HepG2 (cell line): ENCODE measurements around the gene RAP1GAP2. TPM values are rescaled to one million over a fixed set of nuclear protein-coding genes. Genes with fewer than 3 reads are reported as not detected.

ENCODE experiments used
- ATAC-seq: fragments of 200-7000 bp; cut with Tn5 transposase; 3 replicates; pipeline ENCODE4 v1.9.1; 2020; ENCODE audit warnings: mild to moderate bottlenecking, moderate library complexity
- BruUV-seq: library from RNA; stranded (reverse); fragments of 400-500 nt; replicated peaks from 2 replicates; lab custom pipeline; 2021; lab: Mats Ljungman, UMichigan
- CTCF ChIA-PET: fragments of 300-600 bp; formaldehyde crosslinking; extraction: SDS; loops from one replicate; lab custom pipeline; 2021; ENCODE audit warnings: low total read pairs, inconsistent platforms, low intra/inter-chr PET ratio; lab: Yijun Ruan, JAX
- POLR2A ChIA-PET: fragments of 350-600 bp; sonication (Branson Sonifier 250); formaldehyde crosslinking; loops from one replicate; lab custom pipeline; 2020; ENCODE audit warnings: antibody characterized with exemption, inconsistent platforms; lab: Yijun Ruan, JAX
- DNase-seq: peaks from one replicate; pipeline ENCODE4 v3.0.0-alpha.2; 2015; ENCODE audit warnings: low spot score
- FAIRE-seq: peaks from 3 replicates; lab custom pipeline; 2011; peaks lifted over from hg19 to GRCh38; lab: Jason Lieb, UNC
- H2AFZ ChIP-seq: one replicate; pipeline ENCODE4 v1.6.1; 2011; ENCODE audit warnings: low read length, inconsistent platforms
- H3K27ac ChIP-seq: fragments of 300-600 bp; 3 replicates; pipeline ENCODE4 v1.8.0; 2011; ENCODE audit warnings: mixed run types, mild to moderate bottlenecking, mixed read lengths, low read length, inconsistent platforms; ENCODE audit not compliant: insufficient read depth; ENCODE audit errors: extremely low read length
- H3K27me3 ChIP-seq, 2 experiments: fragments of 200-600 bp in 1 of 2; 2 replicates in 1 of 2; 3 replicates in 1 of 2; pipeline versions ENCODE4 v1.6.0 to v1.8.0; 2011; ENCODE audit warnings: low read length in 2 of 2, mild to moderate bottlenecking in 2 of 2, moderate library complexity in 2 of 2, inconsistent platforms in 1 of 2; ENCODE audit not compliant: insufficient read depth in 2 of 2, control insufficient read depth in 1 of 2
- H3K36me3 ChIP-seq, 2 experiments: fragments of 200-600 bp in 1 of 2; replicated peaks in 1 of 2; 2 replicates in 1 of 2; 3 replicates in 1 of 2; pipeline versions ENCODE4 v1.5.1 to v1.8.0; 2011; ENCODE audit warnings: low read length in 2 of 2, inconsistent platforms in 1 of 2; ENCODE audit not compliant: insufficient read depth in 2 of 2, control insufficient read depth in 1 of 2
- H3K4me1 ChIP-seq: 2 replicates; pipeline ENCODE4 v1.5.1; 2012; ENCODE audit warnings: low read length, inconsistent platforms; ENCODE audit not compliant: insufficient read depth
- H3K4me2 ChIP-seq: 2 replicates; pipeline ENCODE4 v1.6.0; 2011; ENCODE audit warnings: low read depth, low read length, inconsistent platforms
- H3K4me3 ChIP-seq, 3 experiments: fragments of 200-600 bp in 1 of 3; sonication (generic), shearing (Covaris generic) in 1 of 3; replicated peaks in 1 of 3; 2 replicates each; pipeline ENCODE4 v1.5.1; 2011 to 2016; ENCODE audit warnings: low read length in 3 of 3, inconsistent platforms in 2 of 3, low read depth in 2 of 3, mild to moderate bottlenecking in 2 of 3, control low read depth in 1 of 3, mixed read lengths in 1 of 3; ENCODE audit not compliant: insufficient read depth in 1 of 3
- H3K79me2 ChIP-seq: one replicate; pipeline ENCODE4 v1.6.1; 2011; ENCODE audit warnings: low read length, inconsistent platforms; ENCODE audit not compliant: insufficient read depth
- H3K9ac ChIP-seq: 2 replicates; pipeline ENCODE4 v1.6.0; 2011; ENCODE audit warnings: mild to moderate bottlenecking, low read depth, low read length, inconsistent platforms; ENCODE audit not compliant: insufficient read depth
- H3K9me3 ChIP-seq: 2 replicates; pipeline ENCODE4 v1.5.1; 2012; ENCODE audit warnings: mild to moderate bottlenecking, low read length
- H4K20me1 ChIP-seq: 2 replicates; pipeline ENCODE4 v1.6.0; 2011; ENCODE audit warnings: inconsistent platforms, mild to moderate bottlenecking, low read length, moderate library complexity; ENCODE audit not compliant: insufficient read depth
- BCL6 ChIP-seq: IDR thresholded peaks from 2 replicates; pipeline ENCODE4 v1.6.1; 2016; ENCODE audit warnings: missing genetic modification reagents, missing compliant biosample characterization
- FOXA1 ChIP-seq, 2 experiments: fragments of 450-650 bp in 1 of 2; sonication (generic) in 1 of 2; formaldehyde crosslinking in 1 of 2; IDR thresholded peaks; 2 replicates each; pipeline versions ENCODE4 v1.4.0 to v1.6.1; 2016 to 2020; ENCODE audit warnings: missing genetic modification reagents in 1 of 2
- JUN ChIP-seq: sonication (generic); formaldehyde crosslinking; IDR thresholded peaks from 2 replicates; pipeline ENCODE4 v1.4.0; 2020; ENCODE audit warnings: mild to moderate bottlenecking, missing genetic modification reagents
- RFX1 ChIP-seq: fragments of 450-650 bp; IDR thresholded peaks from 2 replicates; pipeline ENCODE4 v1.6.1; 2017
- SMYD3 ChIP-seq: sonication (generic); formaldehyde crosslinking; IDR thresholded peaks from 2 replicates; pipeline ENCODE4 v1.8.1; 2023; ENCODE audit warnings: mild to moderate bottlenecking, missing genetic modification reagents
- SP2 ChIP-seq: sonication (generic); formaldehyde crosslinking; IDR thresholded peaks from 2 replicates; pipeline ENCODE4 v1.5.1; 2020; ENCODE audit warnings: mild to moderate bottlenecking, missing genetic modification reagents
- ZSCAN30 ChIP-seq: sonication (generic); formaldehyde crosslinking; IDR thresholded peaks from 2 replicates; pipeline ENCODE4 v1.5.0; 2020; ENCODE audit warnings: mild to moderate bottlenecking, missing genetic modification reagents
- WGBS: methylation state at CpG from one replicate; pipeline ENCODE4 v1.1.6; 2017; ENCODE audit warnings: low lambda C conversion rate; 5-methylcytosine and 5-hydroxymethylcytosine counted together
- in situ Hi-C: cut with HindIII; loops from 2 replicates; pipeline ENCODE4 v1.10.0; 2017; ENCODE audit warnings: low pct_unique_long_range_greater_than_20kb; ENCODE audit not compliant: extremely low pct_ligation_motif_present
- intact Hi-C: fragments of 100-400 bp; cut with micrococcal nuclease; formaldehyde crosslinking; loops from one replicate; pipeline ENCODE4 v1.10.0; 2022; ENCODE audit not compliant: unreplicated experiment
- polyA plus RNA-seq, 8 experiments: library from polyadenylated mRNA; depleted of rRNA in 3 of 8; stranded (reverse) in 7 of 8; unstranded in 1 of 8; fragments of >200 nt; fragmentation: Illumina TruSeq in 4 of 8; extraction: Trizol in 4 of 8; gene quantifications; 2 replicates each; pipeline versions ENCODE4 v1.2.1 to v1.2.3, GENCODE V29; 2011 to 2016; ENCODE audit warnings: low read depth in 4 of 8, missing spikeins in 1 of 8, mixed read lengths in 1 of 8; ENCODE audit not compliant: insufficient read depth in 1 of 8
- total RNA-seq, 5 experiments: library from RNA; depleted of rRNA; stranded (reverse); fragments of >200 nt; fragmentation: Illumina TruSeq; extraction: Trizol; gene quantifications; 2 replicates each; pipeline ENCODE4 v1.2.3, GENCODE V29; 2016; ENCODE audit warnings: low read depth in 1 of 5
- TF ChIP-seq, protein P1 (sequence below): sonication (generic); formaldehyde crosslinking; IDR thresholded peaks from 2 replicates; pipeline ENCODE4 v1.4.0; 2020; ENCODE audit warnings: missing genetic modification reagents
- TF ChIP-seq, protein P2 (sequence below), 2 experiments: fragments of 450-650 bp in 1 of 2; sonication (generic) in 1 of 2; formaldehyde crosslinking in 1 of 2; IDR thresholded peaks; 2 replicates each; pipeline versions ENCODE4 v1.6.1 to v1.8.0; 2016 to 2022; ENCODE audit warnings: antibody characterized with exemption in 1 of 2, mild to moderate bottlenecking in 1 of 2, missing genetic modification reagents in 1 of 2

RAP1GAP2 gene
- total and polyA plus RNA-seq, 2 of the 13 experiments (the other 11 are each of a cell fraction or from before 2014, with no cell fraction given): 10.9 to 12.0 TPM

DNA sequence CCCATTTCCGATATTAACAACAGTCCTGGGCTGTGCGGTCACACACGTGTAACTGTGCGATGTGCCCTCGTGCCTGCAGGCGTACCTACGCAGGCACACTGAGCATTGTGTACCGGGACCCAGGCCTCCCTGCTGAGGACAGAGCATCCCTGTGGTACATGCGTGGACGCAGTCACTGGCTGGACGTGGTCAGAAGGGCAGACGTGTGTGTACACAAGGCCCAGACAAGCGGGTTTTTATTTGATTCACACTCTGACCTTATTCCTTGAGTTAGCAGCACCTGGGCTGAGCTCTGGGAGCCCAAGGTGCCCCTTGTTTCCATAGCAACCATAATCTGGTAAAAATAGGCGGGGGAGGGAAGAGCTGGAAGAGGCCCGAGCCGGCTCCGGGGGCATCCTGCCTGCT, 19.5 kb downstream of the RAP1GAP2 start:
- no peak overlapping the region for H2AFZ ChIP-seq
- in situ Hi-C loops: no loop called here
- no peak overlapping the region for H3K27ac ChIP-seq
- WGBS: 32% methylated on average over 9 of the region's 17 CpGs
- no peaks in the 10 kb centered on the region for H4K20me1 ChIP-seq
- CTCF ChIA-PET: no interaction called here
- no peaks in the 10 kb centered on the region for H3K4me1 ChIP-seq
- no peak overlapping the region for H3K4me2 ChIP-seq
- H3K9me3 ChIP-seq: no peaks in the 10 kb centered on the region
- no peak for DNase-seq
- TF ChIP-seq BCL6 (CRISPR knock-in tag) (peak; percentile 63), RFX1 (peak; percentile 33; the same call in 1 of the 2 replicates), ZSCAN30 (CRISPR knock-in tag) (no peak), FOXA1 (IDR thresholded peaks at IDR 0.05) (no peak), FOXA1 (CRISPR knock-in tag; IDR thresholded peaks at IDR 0.05) (0 out of 2 replicates have a peak, but pooled peaks have one; percentile 12)
- TF ChIP-seq, all 625 proteins: peak for 3
- H3K36me3 ChIP-seq: no peaks in the 10 kb centered on the region
- no peaks in the 10 kb centered on the region; a peak in 1 of 5 replicates for H3K27me3 ChIP-seq
- no TSS peak for BruUV-seq
- ATAC-seq: peak; percentile 52
- no peak overlapping the region for H3K9ac ChIP-seq
- intact Hi-C loops: no loop called here
- POLR2A ChIA-PET: no interaction called here
- no peaks in the 10 kb centered on the region for H3K79me2 ChIP-seq
- no peak overlapping the region for H3K4me3 ChIP-seq
- FAIRE-seq: no peak

DNA sequence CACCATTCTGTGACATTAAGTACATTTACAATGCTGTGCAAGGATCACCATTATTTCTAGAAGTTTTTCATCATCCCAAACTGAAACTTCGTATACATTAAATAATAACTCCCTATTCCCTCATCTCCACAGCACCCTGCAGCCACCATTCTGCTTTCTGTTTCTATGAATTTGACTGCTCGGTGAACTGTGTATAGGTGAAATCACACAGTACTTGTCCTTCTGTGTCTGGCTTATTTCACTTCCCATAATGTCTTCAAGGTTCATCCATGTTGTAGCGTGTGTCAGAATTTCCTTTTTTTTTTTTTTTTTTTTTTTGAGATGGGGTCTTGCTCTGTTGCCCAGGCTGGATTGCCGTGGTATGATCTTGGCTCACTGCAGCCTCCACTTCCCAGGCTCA, 20.4 kb downstream of the RAP1GAP2 start:
- no peaks in the 10 kb centered on the region for H3K79me2 ChIP-seq
- ChIA-PET CTCF (no interaction called here), POLR2A (no interaction called here)
- H3K27ac ChIP-seq: no peak overlapping the region
- DNase-seq (no peak), ATAC-seq (no peak), FAIRE-seq (no peak)
- no peaks in the 10 kb centered on the region for H3K4me1 ChIP-seq
- no TSS peak for BruUV-seq
- no peak overlapping the region for H3K4me3 ChIP-seq
- no peak overlapping the region for H3K9ac ChIP-seq
- no peak overlapping the region for H3K4me2 ChIP-seq
- no peaks in the 10 kb centered on the region for H3K36me3 ChIP-seq
- intact Hi-C loops: no loop called here
- H3K27me3 ChIP-seq: no peaks in the 10 kb centered on the region; a peak in 1 of 5 replicates
- no peak overlapping the region for H2AFZ ChIP-seq
- in situ Hi-C loops: no loop called here
- H3K9me3 ChIP-seq: no peaks in the 10 kb centered on the region
- no peaks in the 10 kb centered on the region for H4K20me1 ChIP-seq
- WGBS: 89% methylated on average over 4 of the region's 4 CpGs
- TF ChIP-seq, protein P1, sequence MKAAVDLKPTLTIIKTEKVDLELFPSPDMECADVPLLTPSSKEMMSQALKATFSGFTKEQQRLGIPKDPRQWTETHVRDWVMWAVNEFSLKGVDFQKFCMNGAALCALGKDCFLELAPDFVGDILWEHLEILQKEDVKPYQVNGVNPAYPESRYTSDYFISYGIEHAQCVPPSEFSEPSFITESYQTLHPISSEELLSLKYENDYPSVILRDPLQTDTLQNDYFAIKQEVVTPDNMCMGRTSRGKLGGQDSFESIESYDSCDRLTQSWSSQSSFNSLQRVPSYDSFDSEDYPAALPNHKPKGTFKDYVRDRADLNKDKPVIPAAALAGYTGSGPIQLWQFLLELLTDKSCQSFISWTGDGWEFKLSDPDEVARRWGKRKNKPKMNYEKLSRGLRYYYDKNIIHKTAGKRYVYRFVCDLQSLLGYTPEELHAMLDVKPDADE (CRISPR knock-in tag): no peak
- TF ChIP-seq SP2 (CRISPR knock-in tag) (no peak), SMYD3 (CRISPR knock-in tag) (no peak), JUN (CRISPR knock-in tag) (no peak)
- TF ChIP-seq, protein P2, sequence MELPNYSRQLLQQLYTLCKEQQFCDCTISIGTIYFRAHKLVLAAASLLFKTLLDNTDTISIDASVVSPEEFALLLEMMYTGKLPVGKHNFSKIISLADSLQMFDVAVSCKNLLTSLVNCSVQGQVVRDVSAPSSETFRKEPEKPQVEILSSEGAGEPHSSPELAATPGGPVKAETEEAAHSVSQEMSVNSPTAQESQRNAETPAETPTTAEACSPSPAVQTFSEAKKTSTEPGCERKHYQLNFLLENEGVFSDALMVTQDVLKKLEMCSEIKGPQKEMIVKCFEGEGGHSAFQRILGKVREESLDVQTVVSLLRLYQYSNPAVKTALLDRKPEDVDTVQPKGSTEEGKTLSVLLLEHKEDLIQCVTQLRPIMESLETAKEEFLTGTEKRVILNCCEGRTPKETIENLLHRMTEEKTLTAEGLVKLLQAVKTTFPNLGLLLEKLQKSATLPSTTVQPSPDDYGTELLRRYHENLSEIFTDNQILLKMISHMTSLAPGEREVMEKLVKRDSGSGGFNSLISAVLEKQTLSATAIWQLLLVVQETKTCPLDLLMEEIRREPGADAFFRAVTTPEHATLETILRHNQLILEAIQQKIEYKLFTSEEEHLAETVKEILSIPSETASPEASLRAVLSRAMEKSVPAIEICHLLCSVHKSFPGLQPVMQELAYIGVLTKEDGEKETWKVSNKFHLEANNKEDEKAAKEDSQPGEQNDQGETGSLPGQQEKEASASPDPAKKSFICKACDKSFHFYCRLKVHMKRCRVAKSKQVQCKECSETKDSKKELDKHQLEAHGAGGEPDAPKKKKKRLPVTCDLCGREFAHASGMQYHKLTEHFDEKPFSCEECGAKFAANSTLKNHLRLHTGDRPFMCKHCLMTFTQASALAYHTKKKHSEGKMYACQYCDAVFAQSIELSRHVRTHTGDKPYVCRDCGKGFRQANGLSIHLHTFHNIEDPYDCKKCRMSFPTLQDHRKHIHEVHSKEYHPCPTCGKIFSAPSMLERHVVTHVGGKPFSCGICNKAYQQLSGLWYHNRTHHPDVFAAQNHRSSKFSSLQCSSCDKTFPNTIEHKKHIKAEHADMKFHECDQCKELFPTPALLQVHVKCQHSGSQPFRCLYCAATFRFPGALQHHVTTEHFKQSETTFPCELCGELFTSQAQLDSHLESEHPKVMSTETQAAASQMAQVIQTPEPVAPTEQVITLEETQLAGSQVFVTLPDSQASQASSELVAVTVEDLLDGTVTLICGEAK (IDR thresholded peaks at IDR 0.05): no peak
- TF ChIP-seq, protein P2 (CRISPR knock-in tag; IDR thresholded peaks at IDR 0.05): no peak
